ENCODE measurements around the gene PIGW. TPM values are rescaled to one million over a fixed set of nuclear protein-coding genes. Genes with fewer than 3 reads are reported as not detected.

PIGW gene, protein sequence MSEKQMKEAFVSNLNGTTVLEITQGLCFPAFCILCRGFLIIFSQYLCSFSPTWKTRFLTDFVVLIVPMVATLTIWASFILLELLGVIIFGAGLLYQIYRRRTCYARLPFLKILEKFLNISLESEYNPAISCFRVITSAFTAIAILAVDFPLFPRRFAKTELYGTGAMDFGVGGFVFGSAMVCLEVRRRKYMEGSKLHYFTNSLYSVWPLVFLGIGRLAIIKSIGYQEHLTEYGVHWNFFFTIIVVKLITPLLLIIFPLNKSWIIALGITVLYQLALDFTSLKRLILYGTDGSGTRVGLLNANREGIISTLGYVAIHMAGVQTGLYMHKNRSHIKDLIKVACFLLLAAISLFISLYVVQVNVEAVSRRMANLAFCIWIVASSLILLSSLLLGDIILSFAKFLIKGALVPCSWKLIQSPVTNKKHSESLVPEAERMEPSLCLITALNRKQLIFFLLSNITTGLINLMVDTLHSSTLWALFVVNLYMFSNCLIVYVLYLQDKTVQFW
- total RNA-seq (2022) (7.5 and 9.8 TPM in 2 replicates), Bru-seq, nascent RNA (percentile 89 among the genes with signal in this experiment), BruChase-seq, experiment 1, labeled RNA remaining after a 6-hour chase (percentile 85 among the genes with signal in this experiment), BruChase-seq, experiment 2, labeled RNA remaining after a 2-hour chase (percentile 91 among the genes with signal in this experiment)
- long read RNA-seq, transcript PIGW-204 (2 exons, 2,312 nt), result major isoform, 26 of 38 reads
- long read RNA-seq, transcript PIGW-205 (2 exons, 876 nt), result minor isoform, 5 of 38 reads
- long read RNA-seq, partial matches to known transcripts, result 0 of 38 reads
- long read RNA-seq, other reads (novel, unspliced or antisense), result 4 of 38 reads

DNA sequence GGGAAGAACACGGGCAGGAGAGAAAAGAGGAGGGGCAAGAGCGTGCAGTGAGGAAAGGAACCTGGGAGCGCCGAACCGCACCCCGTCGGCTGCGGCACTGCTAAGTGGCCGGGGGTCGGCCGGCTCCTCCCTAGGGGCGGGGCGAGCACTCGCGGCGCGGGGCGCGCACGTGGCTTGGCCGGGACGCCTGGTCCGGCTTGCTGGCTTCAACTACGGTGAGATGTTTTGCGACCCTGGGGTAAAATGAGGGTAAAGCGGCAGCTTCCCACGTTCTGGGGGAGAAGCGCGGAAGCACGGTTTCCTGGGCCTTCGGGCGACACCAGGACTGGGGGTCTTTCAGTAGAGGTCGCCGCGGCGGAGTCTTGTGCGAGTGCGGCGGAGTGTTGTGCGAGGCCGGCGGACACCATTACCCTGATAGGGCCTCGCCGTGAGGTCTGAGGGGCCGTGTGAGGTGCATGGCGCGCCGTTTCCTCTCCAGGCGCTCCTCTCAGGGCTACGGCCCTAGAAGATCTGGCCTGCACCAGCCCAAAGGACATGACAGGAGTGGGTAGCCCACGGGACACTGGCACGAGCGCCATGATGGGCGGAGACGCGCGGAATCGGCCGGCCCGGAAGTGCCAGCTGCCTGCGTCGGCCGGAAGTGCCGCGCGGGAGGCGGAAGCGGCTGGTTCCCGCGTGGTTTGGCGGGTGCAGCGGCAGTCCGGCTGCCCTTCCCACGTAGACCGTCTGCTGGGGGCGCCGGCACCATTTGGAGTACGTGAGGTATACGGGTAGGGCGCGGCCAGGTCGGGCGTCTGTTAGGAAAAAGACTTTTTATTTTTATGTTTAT lies at the start of gene PIGW, which contains the start of gene MYO19:
Gene PIGW, plus strand, starts transcription at position 148 of the 829 bp plus-strand sequence. CDS start 2,115 bp downstream, outside the sequence.
Gene MYO19, minus strand, starts transcription at position 29 of the 829 bp plus-strand sequence. CDS start 2,330 bp downstream, outside the sequence.
- POLR2A ChIA-PET, result interaction anchor here (0.9 to 5.7 kb wide), 18 partner anchors 10 to 871 kb away, joined by 3 to 266 read pairs (median 6); partner anchors contain the start of genes ACACA, GGNBP2, MRM1 and TADA2A
- CTCF ChIA-PET, result interaction anchor here (0.6 to 1.2 kb wide), 6 partner anchors 8 to 68 kb away, joined by 3 to 6 read pairs (median 3); no protein-coding TSS in a partner anchor
- peak within 1 kb of the TSS; percentile 99 for H3K27ac Mint-ChIP-seq (ENCODE audit: low read depth, unreplicated experiment)

DNA sequence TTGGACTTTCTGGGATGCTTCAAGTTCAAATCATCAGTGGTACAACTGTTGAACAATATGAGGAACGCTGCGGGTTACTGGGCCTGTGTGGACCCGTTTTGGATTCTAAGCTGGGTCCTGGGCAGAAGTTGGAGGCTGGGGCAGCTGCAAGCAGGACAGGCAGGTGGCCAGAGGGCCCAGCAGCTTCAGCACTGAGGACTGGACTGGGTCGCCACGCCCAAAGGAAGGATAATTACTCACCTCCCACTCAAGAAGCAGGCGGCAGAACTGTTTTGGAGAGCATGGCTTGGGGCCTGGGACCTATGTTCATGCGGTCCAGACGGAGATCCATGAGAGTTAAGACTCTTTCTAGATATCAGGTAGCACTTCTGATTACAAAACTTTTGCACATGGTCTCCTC lies 49.8 kb upstream of the PIGW start:
- TF ChIP-seq, protein P1, sequence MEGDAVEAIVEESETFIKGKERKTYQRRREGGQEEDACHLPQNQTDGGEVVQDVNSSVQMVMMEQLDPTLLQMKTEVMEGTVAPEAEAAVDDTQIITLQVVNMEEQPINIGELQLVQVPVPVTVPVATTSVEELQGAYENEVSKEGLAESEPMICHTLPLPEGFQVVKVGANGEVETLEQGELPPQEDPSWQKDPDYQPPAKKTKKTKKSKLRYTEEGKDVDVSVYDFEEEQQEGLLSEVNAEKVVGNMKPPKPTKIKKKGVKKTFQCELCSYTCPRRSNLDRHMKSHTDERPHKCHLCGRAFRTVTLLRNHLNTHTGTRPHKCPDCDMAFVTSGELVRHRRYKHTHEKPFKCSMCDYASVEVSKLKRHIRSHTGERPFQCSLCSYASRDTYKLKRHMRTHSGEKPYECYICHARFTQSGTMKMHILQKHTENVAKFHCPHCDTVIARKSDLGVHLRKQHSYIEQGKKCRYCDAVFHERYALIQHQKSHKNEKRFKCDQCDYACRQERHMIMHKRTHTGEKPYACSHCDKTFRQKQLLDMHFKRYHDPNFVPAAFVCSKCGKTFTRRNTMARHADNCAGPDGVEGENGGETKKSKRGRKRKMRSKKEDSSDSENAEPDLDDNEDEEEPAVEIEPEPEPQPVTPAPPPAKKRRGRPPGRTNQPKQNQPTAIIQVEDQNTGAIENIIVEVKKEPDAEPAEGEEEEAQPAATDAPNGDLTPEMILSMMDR (IDR thresholded peaks at IDR 0.05; ENCODE audit: unreplicated experiment), result no peak
- ChIA-PET CTCF (interaction anchor here (0.6 to 2.0 kb wide), 5 partner anchors 9 to 1820 kb away, joined by 3 to 6 read pairs (median 3); no protein-coding TSS in a partner anchor), POLR2A (interaction anchor here (1.3 to 2.0 kb wide), 3 partner anchors 9 to 61 kb away, joined by 3 to 11 read pairs (median 10); partner anchors contain the start of genes MYO19 and PIGW)
- intact Hi-C loops (cut with micrococcal nuclease), result no loop called here
- no peaks in the 10 kb centered on the region for H3K9me3 Mint-ChIP-seq (ENCODE audit: unreplicated experiment)
- peak overlapping the region; percentile 86 for H3K4me3 Mint-ChIP-seq (ENCODE audit: unreplicated experiment)
- no TSS peak for BruUV-seq (replicated peaks)
- H3K27me3 Mint-ChIP-seq (ENCODE audit: insufficient read depth, unreplicated experiment), result peaks cover 25% of the 10 kb centered on the region
- peaks cover 6% of the 10 kb centered on the region for H3K4me1 Mint-ChIP-seq (ENCODE audit: insufficient read depth, unreplicated experiment)
- no peak for DNase-seq (ENCODE audit: unreplicated experiment)
- no peak overlapping the region for H3K27ac Mint-ChIP-seq (ENCODE audit: low read depth, unreplicated experiment)
- peaks cover 6% of the 10 kb centered on the region for H3K36me3 Mint-ChIP-seq (ENCODE audit: insufficient read depth, unreplicated experiment)

More for the DNA sequence above, at the start of gene PIGW, which contains the start of gene MYO19:
- Mint-ChIP-seq H3K9me3 (ENCODE audit: unreplicated experiment) (no peaks in the 10 kb centered on the region), H3K36me3 (ENCODE audit: insufficient read depth, unreplicated experiment) (peaks cover 64% of the 10 kb centered on the region), H3K4me3 (ENCODE audit: unreplicated experiment) (peak within 1 kb of the TSS; percentile 96), H3K27me3 (ENCODE audit: insufficient read depth, unreplicated experiment) (no peaks in the 10 kb centered on the region), H3K4me1 (ENCODE audit: insufficient read depth, unreplicated experiment) (peaks cover 7% of the 10 kb centered on the region)
- DNase-seq (ENCODE audit: unreplicated experiment), result peak; percentile 93
- intact Hi-C loops (cut with micrococcal nuclease), result loop anchor here (1.0 kb wide), 1 partner anchor 9 kb away; the partner anchor contains the start of gene GGNBP2
- TF ChIP-seq, protein P1 (IDR thresholded peaks at IDR 0.05; ENCODE audit: unreplicated experiment), result no peak
- no TSS peak for BruUV-seq (replicated peaks)

DNA sequence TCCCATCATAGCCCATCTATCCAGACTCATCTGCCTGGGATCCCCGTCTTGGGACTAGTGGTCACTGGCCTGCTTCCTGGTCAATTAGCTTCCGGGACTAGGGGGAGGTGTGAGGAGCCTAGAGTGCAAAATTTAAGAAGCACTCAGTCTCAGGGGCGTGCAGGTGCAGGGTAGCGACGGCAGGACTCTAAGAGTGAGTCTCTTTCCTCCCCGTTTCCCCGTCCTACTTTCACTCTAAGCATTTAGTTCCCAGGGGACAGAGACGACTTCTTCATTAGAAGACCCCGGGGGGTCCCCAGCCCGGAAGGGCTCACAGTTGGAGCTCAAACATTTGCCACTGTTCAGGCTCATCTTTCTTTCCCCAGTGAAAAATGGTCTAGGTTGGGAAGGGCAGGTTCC lies 49.0 kb upstream of the PIGW start:
- DNase-seq (ENCODE audit: unreplicated experiment), result no peak
- Mint-ChIP-seq H3K27ac (ENCODE audit: low read depth, unreplicated experiment) (peak overlapping the region; percentile 92), H3K9me3 (ENCODE audit: unreplicated experiment) (no peaks in the 10 kb centered on the region), H3K4me1 (ENCODE audit: insufficient read depth, unreplicated experiment) (peaks cover 6% of the 10 kb centered on the region), H3K27me3 (ENCODE audit: insufficient read depth, unreplicated experiment) (peaks cover 17% of the 10 kb centered on the region), H3K4me3 (ENCODE audit: unreplicated experiment) (peak overlapping the region; percentile 86), H3K36me3 (ENCODE audit: insufficient read depth, unreplicated experiment) (peaks cover 6% of the 10 kb centered on the region)
- no TSS peak for BruUV-seq (replicated peaks)
- intact Hi-C loops (cut with micrococcal nuclease), result loop anchor here (2.0 kb wide), 1 partner anchor 21 kb away; no protein-coding TSS in a partner anchor
- ChIA-PET CTCF (interaction anchor here (0.5 to 2.0 kb wide), 4 partner anchors 35 to 604 kb away, joined by 3 to 6 read pairs (median 5); no protein-coding TSS in a partner anchor), POLR2A (interaction anchor here (0.6 to 2.0 kb wide), 12 partner anchors 9 to 460 kb away, joined by 3 to 11 read pairs (median 3); partner anchors contain the start of genes MYO19 and PIGW)
- TF ChIP-seq, protein P1 (IDR thresholded peaks at IDR 0.05; ENCODE audit: unreplicated experiment), result no peak

Data from MCF 10A (cell line).